ENCODE measurements around the gene TARS1.

The TARS1 gene

GRCh38 chr5:33490071-33490665 lies 49.4 kb downstream of the TARS1 start:
- ChIA-PET POLR2A (no interaction called here), CTCF (interaction anchor here (0.7 kb wide), 1 partner anchor 47 kb away, joined by 4 read pairs; no protein-coding TSS in a partner anchor)
- no peak overlapping the region for H3K27ac ChIP-seq (ENCODE audit: extremely low read depth, low read depth, low read length)
- H3K9me3 ChIP-seq (ENCODE audit: control insufficient read depth, insufficient read depth, low read depth, low read length), result no peaks in the 10 kb centered on the region
- H3K36me3 ChIP-seq (ENCODE audit: control insufficient read depth in 2 of 2, insufficient read depth in 1 of 2, low read length in 2 of 2), result no peaks in the 10 kb centered on the region
- H3K4me1 ChIP-seq (ENCODE audit: control insufficient read depth, insufficient read depth, low read length), result no peaks in the 10 kb centered on the region
- TF ChIP-seq EGR2 (tag by site-specific recombination; IDR thresholded peaks at IDR 0.05; ENCODE audit: low read depth), result no peak
- 0 out of 2 replicates have a peak, but pooled peaks have one; percentile 28 for TF ChIP-seq ZNF76 (tag by site-specific recombination; IDR thresholded peaks at IDR 0.05; ENCODE audit: borderline replicate concordance, low read depth)
- no peak for TF ChIP-seq SP3 (tag by site-specific recombination; IDR thresholded peaks at IDR 0.05)
- TF ChIP-seq, protein P1, sequence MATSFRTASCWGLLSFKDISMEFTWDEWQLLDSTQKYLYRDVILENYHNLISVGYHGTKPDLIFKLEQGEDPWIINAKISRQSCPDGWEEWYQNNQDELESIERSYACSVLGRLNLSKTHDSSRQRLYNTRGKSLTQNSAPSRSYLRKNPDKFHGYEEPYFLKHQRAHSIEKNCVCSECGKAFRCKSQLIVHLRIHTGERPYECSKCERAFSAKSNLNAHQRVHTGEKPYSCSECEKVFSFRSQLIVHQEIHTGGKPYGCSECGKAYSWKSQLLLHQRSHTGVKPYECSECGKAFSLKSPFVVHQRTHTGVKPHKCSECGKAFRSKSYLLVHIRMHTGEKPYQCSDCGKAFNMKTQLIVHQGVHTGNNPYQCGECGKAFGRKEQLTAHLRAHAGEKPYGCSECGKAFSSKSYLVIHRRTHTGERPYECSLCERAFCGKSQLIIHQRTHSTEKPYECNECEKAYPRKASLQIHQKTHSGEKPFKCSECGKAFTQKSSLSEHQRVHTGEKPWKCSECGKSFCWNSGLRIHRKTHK (tag by site-specific recombination; IDR thresholded peaks at IDR 0.05), result no peak
- TF ChIP-seq, protein P2, sequence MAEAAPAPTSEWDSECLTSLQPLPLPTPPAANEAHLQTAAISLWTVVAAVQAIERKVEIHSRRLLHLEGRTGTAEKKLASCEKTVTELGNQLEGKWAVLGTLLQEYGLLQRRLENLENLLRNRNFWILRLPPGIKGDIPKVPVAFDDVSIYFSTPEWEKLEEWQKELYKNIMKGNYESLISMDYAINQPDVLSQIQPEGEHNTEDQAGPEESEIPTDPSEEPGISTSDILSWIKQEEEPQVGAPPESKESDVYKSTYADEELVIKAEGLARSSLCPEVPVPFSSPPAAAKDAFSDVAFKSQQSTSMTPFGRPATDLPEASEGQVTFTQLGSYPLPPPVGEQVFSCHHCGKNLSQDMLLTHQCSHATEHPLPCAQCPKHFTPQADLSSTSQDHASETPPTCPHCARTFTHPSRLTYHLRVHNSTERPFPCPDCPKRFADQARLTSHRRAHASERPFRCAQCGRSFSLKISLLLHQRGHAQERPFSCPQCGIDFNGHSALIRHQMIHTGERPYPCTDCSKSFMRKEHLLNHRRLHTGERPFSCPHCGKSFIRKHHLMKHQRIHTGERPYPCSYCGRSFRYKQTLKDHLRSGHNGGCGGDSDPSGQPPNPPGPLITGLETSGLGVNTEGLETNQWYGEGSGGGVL (tag by site-specific recombination; IDR thresholded peaks at IDR 0.05), result no peak
- peak; percentile 51; the same call in 1 of the 2 replicates for TF ChIP-seq ZBTB17 (tag by site-specific recombination; IDR thresholded peaks at IDR 0.05)
- TF ChIP-seq ZNF362 (tag by site-specific recombination; IDR thresholded peaks at IDR 0.05), result no peak
- TF ChIP-seq KLF10 (tag by site-specific recombination; IDR thresholded peaks at IDR 0.05), result no peak
- 0 out of 2 replicates have a peak, but pooled peaks have one; percentile 14 for TF ChIP-seq ZNF596 (tag by site-specific recombination; IDR thresholded peaks at IDR 0.05)
- TF ChIP-seq ZNF624 (tag by site-specific recombination; IDR thresholded peaks at IDR 0.05), result no peak
- no peak overlapping the region for H3K4me3 ChIP-seq (ENCODE audit: low read depth, low read length)

- H3K36me3 ChIP-seq (ENCODE audit: control insufficient read depth in 2 of 2, insufficient read depth in 1 of 2, low read length in 2 of 2), result no peaks in the 10 kb centered on the region
- ChIA-PET POLR2A (no interaction called here), CTCF (interaction anchor here (0.6 kb wide), 1 partner anchor 934 kb away, joined by 3 read pairs; no protein-coding TSS in a partner anchor)
- no peak overlapping the region for H3K4me3 ChIP-seq (ENCODE audit: low read depth, low read length)
- H3K9me3 ChIP-seq (ENCODE audit: control insufficient read depth, insufficient read depth, low read depth, low read length), result no peaks in the 10 kb centered on the region
- H3K4me1 ChIP-seq (ENCODE audit: control insufficient read depth, insufficient read depth, low read length), result no peaks in the 10 kb centered on the region
- H3K27ac ChIP-seq (ENCODE audit: extremely low read depth, low read depth, low read length), result no peak overlapping the region
- TF ChIP-seq ZNF350 (tag by site-specific recombination; IDR thresholded peaks at IDR 0.05) (no peak), ZNF157 (tag by site-specific recombination; IDR thresholded peaks at IDR 0.05) (no peak), ZNF560 (tag by site-specific recombination; IDR thresholded peaks at IDR 0.05; ENCODE audit: borderline replicate concordance) (no peak), SETDB1 (IDR thresholded peaks at IDR 0.05; ENCODE audit: insufficient read length, low read length) (no peak), ZBTB11 (tag by site-specific recombination; conservative IDR thresholded peaks at IDR 0.05; ENCODE audit: low read depth) (no peak), ZNF449 (tag by site-specific recombination; IDR thresholded peaks at IDR 0.05) (no peak), ZNF132 (tag by site-specific recombination; IDR thresholded peaks at IDR 0.05; ENCODE audit: borderline replicate concordance) (no peak), OVOL3 (tag by site-specific recombination; IDR thresholded peaks at IDR 0.05) (no peak), ZNF19 (tag by site-specific recombination; IDR thresholded peaks at IDR 0.05; ENCODE audit: low read depth) (no peak), ZNF548 (tag by site-specific recombination; IDR thresholded peaks at IDR 0.05) (no peak), PRDM1 (tag by site-specific recombination; IDR thresholded peaks at IDR 0.05) (no peak), YY2 (tag by site-specific recombination; IDR thresholded peaks at IDR 0.05) (no peak), ZNF626 (tag by site-specific recombination; IDR thresholded peaks at IDR 0.05) (no peak)
Observed at GRCh38 chr5:33491941-33492340, 51.2 kb downstream of the TARS1 start.
